ENCODE results near the gene NHEJ1. TPM values are rescaled to one million over a fixed set of nuclear protein-coding genes. Genes with fewer than 3 reads are reported as not detected.

The NHEJ1 gene
- total and polyA plus RNA-seq, 9 of the 15 experiments (the other 6 are each of a cell fraction or from before 2014, with no cell fraction given), result 9.0 to 23.7 (median 13.9) TPM

- TF ChIP-seq TRIM25 (IDR thresholded peaks at IDR 0.05; ENCODE audit: borderline replicate concordance), result no peak
- TF ChIP-seq ZNF644 (tag; IDR thresholded peaks at IDR 0.05; ENCODE audit: low read depth), result no peak
- TF ChIP-seq MCM7 (IDR thresholded peaks at IDR 0.05), result no peak
- no peak for TF ChIP-seq PATZ1 (CRISPR knock-in tag; IDR thresholded peaks at IDR 0.05; ENCODE audit: borderline replicate concordance)
These were observed 105.4 kb downstream of the NHEJ1 start (continued) for GRCh38 chr2:219054956-219055903.

- in situ Hi-C loops (cut with MboI), result no loop called here
- H3K9ac ChIP-seq (ENCODE audit: insufficient read depth in 1 of 2, low read depth in 2 of 2, low read length in 2 of 2), result no peak overlapping the region
- no peak for DNase-seq (ENCODE audit: extremely low read depth in 1 of 4, low spot score in 3 of 4)
- ChIA-PET CTCF (ENCODE audit: low intra/inter-chr PET ratio) (no interaction called here), POLR2A (no interaction called here)
- no peaks in the 10 kb centered on the region for H3K36me3 ChIP-seq (ENCODE audit: control insufficient read depth, insufficient read depth, low read length)
- H3K4me3 ChIP-seq, result no peak overlapping the region
- no peak overlapping the region for H3K4me2 ChIP-seq (ENCODE audit: insufficient read depth, low read length)
- peaks cover 3% of the 10 kb centered on the region for H3K9me1 ChIP-seq (ENCODE audit: control insufficient read depth, insufficient read depth, low read length)
- no peaks in the 10 kb centered on the region for H4K20me1 ChIP-seq (replicated peaks; ENCODE audit: control insufficient read depth, insufficient read depth, low read length)
- H3K27ac ChIP-seq (ENCODE audit: extremely low read depth, low read depth, low read length), result no peak overlapping the region
- no peaks in the 10 kb centered on the region for H3K9me3 ChIP-seq (replicated peaks; ENCODE audit: control insufficient read depth, insufficient read depth, low read depth, low read length)
- intact Hi-C loops (cut with micrococcal nuclease), result no loop called here
- H3K4me1 ChIP-seq (replicated peaks in 1 of 2; ENCODE audit: control insufficient read depth in 2 of 2, insufficient read depth in 2 of 2, low read length in 2 of 2), result no peaks in the 10 kb centered on the region
- H2AFZ ChIP-seq (ENCODE audit: low read depth, low read length), result no peak overlapping the region
- H3K79me2 ChIP-seq (ENCODE audit: control insufficient read depth, insufficient read depth, low read length), result no peaks in the 10 kb centered on the region
- TF ChIP-seq SMAD3 (CRISPR knock-in tag; conservative IDR thresholded peaks at IDR 0.05) (no peak), SOX6 (IDR thresholded peaks at IDR 0.05) (no peak), PTTG1 (tag; IDR thresholded peaks at IDR 0.05; ENCODE audit: low read depth) (no peak), ZNF174 (CRISPR knock-in tag; IDR thresholded peaks at IDR 0.05) (no peak), RAD21 (CRISPR knock-in tag; conservative IDR thresholded peaks at IDR 0.05 in 1 of 2, IDR thresholded peaks at IDR 0.05 in 1 of 2) (no peak), L3MBTL2 (IDR thresholded peaks at IDR 0.05) (no peak), MXI1 (IDR thresholded peaks at IDR 0.05; ENCODE audit: low read depth, low read length) (no peak), SMAD1 (IDR thresholded peaks at IDR 0.05; ENCODE audit: low read depth, low read length, partially characterized antibody) (no peak), ZNF347 (CRISPR knock-in tag; IDR thresholded peaks at IDR 0.05; ENCODE audit: low read depth) (no peak), CSDE1 (IDR thresholded peaks at IDR 0.05) (no peak), ZNF253 (CRISPR knock-in tag; conservative IDR thresholded peaks at IDR 0.05) (no peak), NFXL1 (CRISPR knock-in tag; IDR thresholded peaks at IDR 0.05) (no peak), KHSRP (IDR thresholded peaks at IDR 0.05) (no peak), DACH1 (IDR thresholded peaks at IDR 0.05; ENCODE audit: partially characterized antibody) (no peak), HMG20B (CRISPR knock-in tag; IDR thresholded peaks at IDR 0.05) (no peak)
- WGBS (ENCODE audit: insufficient coverage, low coverage, missing lambda C conversion rate), result 0% methylated on average over 5 of the region's 6 CpGs
- ATAC-seq, result no peak
- FAIRE-seq, result no peak
- no TSS peak for BruUV-seq (replicated peaks)
- H3K27me3 ChIP-seq (ENCODE audit: control insufficient read depth in 2 of 2, insufficient read depth in 2 of 2, low read length in 2 of 2), result no peaks in the 10 kb centered on the region; a peak in 1 of 5 replicates
These were observed 111.3 kb downstream of the NHEJ1 start for GRCh38 chr2:219049282-219049681.

Data from K562 (cell line).